Activated CD4-positive, alpha-beta T cell treated with anti-CD3 and anti-CD28 coated beads, Interleukin-2, amount 10 ng/mL, durations not matched to agents 7 days and 5 days (primary cell): ENCODE measurements around the gene SF3B1. TPM values are rescaled to one million over a fixed set of nuclear protein-coding genes. Genes with fewer than 3 reads are reported as not detected.
"Not testable (repeated sequence)": the region's sequence is repeated elsewhere in the genome, so short reads cannot be mapped to it uniquely, and the experiment has no call there.

Experiments used
- CTCF ChIA-PET: fragments of 350-600 bp; sonication (Branson Sonifier 250); formaldehyde crosslinking; loops from one replicate; lab custom pipeline; 2021; ENCODE audit warnings: antibody characterized with exemption; lab: Charles Lee
- POLR2A ChIA-PET: fragments of 350-600 bp; sonication (Branson Sonifier 250); formaldehyde crosslinking; loops from one replicate; lab custom pipeline; 2021; ENCODE audit warnings: antibody characterized with exemption; lab: Charles Lee
- DNase-seq: peaks from one replicate; pipeline ENCODE4 v3.0.0-alpha.2; 2020
- H3K27ac Mint-ChIP-seq: one replicate; pipeline ENCODE4 v1.8.0; 2021; ENCODE audit warnings: mild to moderate bottlenecking, moderate library complexity, mixed read lengths
- H3K27me3 Mint-ChIP-seq: one replicate; pipeline ENCODE4 v1.8.0; 2021; ENCODE audit warnings: mixed read lengths
- H3K36me3 Mint-ChIP-seq: one replicate; pipeline ENCODE4 v1.8.0; 2021; ENCODE audit warnings: low read depth, mixed read lengths
- H3K4me1 Mint-ChIP-seq: one replicate; pipeline ENCODE4 v1.8.0; 2021; ENCODE audit warnings: mixed read lengths
- H3K4me3 Mint-ChIP-seq: one replicate; pipeline ENCODE4 v1.8.0; 2021; ENCODE audit warnings: mild to moderate bottlenecking, moderate library complexity, mixed read lengths
- H3K9me3 Mint-ChIP-seq: one replicate; pipeline ENCODE4 v1.8.0; 2021; ENCODE audit warnings: mixed read lengths
- total RNA-seq, 2 experiments: library from RNA; stranded (reverse); gene quantifications; one replicate each; pipeline ENCODE4 v1.2.3, GENCODE V29; 2021

The SF3B1 gene
- 100 to 1,000 TPM; 334 to 347 TPM for total RNA-seq

- POLR2A ChIA-PET = interaction anchor here (0.8 kb wide), 1 partner anchor 18 kb away, joined by 6 read pairs; no protein-coding TSS in a partner anchor
- peak; percentile 99 for DNase-seq
- peak within 1 kb of the TSS; percentile 89 for H3K4me3 Mint-ChIP-seq
- H3K27me3 Mint-ChIP-seq = no peaks in the 10 kb centered on the region
- no peaks in the 10 kb centered on the region for H3K9me3 Mint-ChIP-seq
- H3K4me1 Mint-ChIP-seq = peaks cover 49% of the 10 kb centered on the region
- CTCF ChIA-PET = interaction anchor here (0.7 to 4.7 kb wide), 4 partner anchors 8 to 344 kb away, joined by 3 to 23 read pairs (median 4); no protein-coding TSS in a partner anchor
- H3K27ac Mint-ChIP-seq = peak within 1 kb of the TSS; percentile 100
- H3K36me3 Mint-ChIP-seq = peaks cover 33% of the 10 kb centered on the region
Observed at GRCh38 chr2:197434541-197435513, at the start of gene SF3B1. Gene SF3B1 (minus strand): TSS chr2:197435028. CDS start chr2:197434999, 29 bp downstream.

GRCh38 chr2:197484248-197484647 lies 49.4 kb upstream of the SF3B1 start:
- ChIA-PET POLR2A (interaction anchor here (1.1 kb wide), 1 partner anchor 15 kb away, joined by 3 read pairs; the partner anchor contains the start of genes HSPD1 and HSPE1), CTCF (interaction anchor here (0.9 to 1.9 kb wide), 3 partner anchors 12 to 31 kb away, joined by 3 to 6 read pairs (median 4); no protein-coding TSS in a partner anchor)
- not testable (repeated sequence) for DNase-seq, H3K4me1 Mint-ChIP-seq, H3K4me3 Mint-ChIP-seq, H3K27me3 Mint-ChIP-seq, H3K27ac Mint-ChIP-seq
- Mint-ChIP-seq H3K36me3 (peaks cover 76% of the 10 kb centered on the region), H3K9me3 (peaks cover 12% of the 10 kb centered on the region)

- ChIA-PET POLR2A (interaction anchor here (0.6 kb wide), 1 partner anchor 10 kb away, joined by 3 read pairs; no protein-coding TSS in a partner anchor), CTCF (interaction anchor here (0.7 kb wide), 2 partner anchors 9 to 1030 kb away, joined by 3 read pairs; no protein-coding TSS in a partner anchor)
- DNase-seq = no peak
- H3K27me3 Mint-ChIP-seq = no peaks in the 10 kb centered on the region
- peak overlapping the region; percentile 55 for H3K27ac Mint-ChIP-seq
- peaks cover 4% of the 10 kb centered on the region for H3K4me1 Mint-ChIP-seq
- peaks cover 64% of the 10 kb centered on the region for H3K36me3 Mint-ChIP-seq
- H3K4me3 Mint-ChIP-seq = no peak overlapping the region
- H3K9me3 Mint-ChIP-seq = peaks cover 9% of the 10 kb centered on the region
Observed at GRCh38 chr2:197480165-197481036, 45.6 kb upstream of the SF3B1 start.

- Mint-ChIP-seq H3K36me3 (peaks cover 62% of the 10 kb centered on the region), H3K4me3 (no peak overlapping the region), H3K27ac (peak overlapping the region; percentile 25), H3K4me1 (peaks cover 4% of the 10 kb centered on the region), H3K9me3 (no peaks in the 10 kb centered on the region), H3K27me3 (no peaks in the 10 kb centered on the region)
- DNase-seq = no peak
- CTCF ChIA-PET = interaction anchor here (1.2 kb wide), 1 partner anchor 9 kb away, joined by 4 read pairs; no protein-coding TSS in a partner anchor
- POLR2A ChIA-PET = no interaction called here
Observed at GRCh38 chr2:197477797-197478196, 43.0 kb upstream of the SF3B1 start.

- Mint-ChIP-seq H3K4me1 (peaks cover 3% of the 10 kb centered on the region), H3K4me3 (no peak overlapping the region), H3K36me3 (peaks cover 52% of the 10 kb centered on the region), H3K27me3 (no peaks in the 10 kb centered on the region), H3K27ac (no peak overlapping the region), H3K9me3 (no peaks in the 10 kb centered on the region)
- no peak for DNase-seq
- CTCF ChIA-PET = interaction anchor here (0.7 to 1.7 kb wide), 2 partner anchors 26 to 82 kb away, joined by 3 to 4 read pairs; no protein-coding TSS in a partner anchor
- POLR2A ChIA-PET = interaction anchor here (0.6 to 0.7 kb wide), 2 partner anchors 17 to 301 kb away, joined by 3 to 5 read pairs; no protein-coding TSS in a partner anchor
Observed at GRCh38 chr2:197472166-197472565, 37.3 kb upstream of the SF3B1 start.

- POLR2A ChIA-PET = interaction anchor here (0.6 kb wide), 1 partner anchor 413 kb away, joined by 5 read pairs; no protein-coding TSS in a partner anchor
Observed at GRCh38 chr2:197464175-197464574, 29.3 kb upstream of the SF3B1 start.

GRCh38 chr2:197461057-197461456 lies 26.2 kb upstream of the SF3B1 start:
- Mint-ChIP-seq H3K27me3 (no peaks in the 10 kb centered on the region), H3K27ac (no peak overlapping the region), H3K4me1 (peaks cover 17% of the 10 kb centered on the region), H3K36me3 (peaks cover 31% of the 10 kb centered on the region), H3K9me3 (no peaks in the 10 kb centered on the region), H3K4me3 (no peak overlapping the region)
- ChIA-PET POLR2A (interaction anchor here (1.0 kb wide), 1 partner anchor 10 kb away, joined by 3 read pairs; no protein-coding TSS in a partner anchor), CTCF (interaction anchor here (0.6 to 1.1 kb wide), 2 partner anchors 15 to 39 kb away, joined by 3 read pairs; partner anchors contain the start of genes HSPD1 and HSPE1)
- no peak for DNase-seq

More at GRCh38 chr2:197464175-197464574, 29.3 kb upstream of the SF3B1 start:
- Mint-ChIP-seq H3K27me3 (no peaks in the 10 kb centered on the region), H3K27ac (no peak overlapping the region), H3K4me1 (peaks cover 4% of the 10 kb centered on the region), H3K36me3 (peaks cover 40% of the 10 kb centered on the region), H3K4me3 (no peak overlapping the region), H3K9me3 (no peaks in the 10 kb centered on the region)
- CTCF ChIA-PET = no interaction called here
- no peak for DNase-seq

GRCh38 chr2:197460649-197461048 lies 25.8 kb upstream of the SF3B1 start:
- no peak for DNase-seq
- POLR2A ChIA-PET = interaction anchor here (1.0 kb wide), 1 partner anchor 11 kb away, joined by 3 read pairs; no protein-coding TSS in a partner anchor
- Mint-ChIP-seq H3K36me3 (peaks cover 32% of the 10 kb centered on the region), H3K4me3 (no peak overlapping the region), H3K27ac (no peak overlapping the region), H3K4me1 (peaks cover 21% of the 10 kb centered on the region), H3K27me3 (no peaks in the 10 kb centered on the region), H3K9me3 (no peaks in the 10 kb centered on the region)
- CTCF ChIA-PET = interaction anchor here (0.6 to 1.1 kb wide), 2 partner anchors 15 to 39 kb away, joined by 3 read pairs; partner anchors contain the start of genes HSPD1 and HSPE1

GRCh38 chr2:197455428-197455827 lies 20.6 kb upstream of the SF3B1 start:
- Mint-ChIP-seq H3K4me1 (peaks cover 47% of the 10 kb centered on the region), H3K27me3 (no peaks in the 10 kb centered on the region), H3K9me3 (no peaks in the 10 kb centered on the region), H3K4me3 (peak overlapping the region; percentile 30), H3K36me3 (peaks cover 19% of the 10 kb centered on the region), H3K27ac (peak overlapping the region; percentile 26)
- ChIA-PET CTCF (interaction anchor here (0.8 to 1.0 kb wide), 2 partner anchors 14 to 22 kb away, joined by 3 read pairs; no protein-coding TSS in a partner anchor), POLR2A (interaction anchor here (0.7 kb wide), 1 partner anchor 16 kb away, joined by 3 read pairs; no protein-coding TSS in a partner anchor)
- no peak for DNase-seq

GRCh38 chr2:197454923-197455322 lies 20.1 kb upstream of the SF3B1 start:
- peaks cover 47% of the 10 kb centered on the region for H3K4me1 Mint-ChIP-seq
- POLR2A ChIA-PET = no interaction called here
- no peaks in the 10 kb centered on the region for H3K9me3 Mint-ChIP-seq
- DNase-seq = no peak
- H3K4me3 Mint-ChIP-seq = peak overlapping the region; percentile 86
- CTCF ChIA-PET = interaction anchor here (0.8 to 1.2 kb wide), 3 partner anchors 15 to 22 kb away, joined by 3 read pairs; no protein-coding TSS in a partner anchor
- peak overlapping the region; percentile 99 for H3K27ac Mint-ChIP-seq
- H3K36me3 Mint-ChIP-seq = peaks cover 18% of the 10 kb centered on the region
- H3K27me3 Mint-ChIP-seq = no peaks in the 10 kb centered on the region

- CTCF ChIA-PET = interaction anchor here (1.1 to 1.5 kb wide), 4 partner anchors 13 to 47 kb away, joined by 3 to 5 read pairs (median 4); partner anchors contain the start of genes HSPD1 and HSPE1
- Mint-ChIP-seq H3K4me3 (peak overlapping the region; percentile 86), H3K9me3 (no peaks in the 10 kb centered on the region), H3K27me3 (no peaks in the 10 kb centered on the region), H3K36me3 (peaks cover 12% of the 10 kb centered on the region), H3K4me1 (peaks cover 43% of the 10 kb centered on the region), H3K27ac (peak overlapping the region; percentile 99)
- DNase-seq = no peak
- POLR2A ChIA-PET = no interaction called here
Observed at GRCh38 chr2:197453914-197454398, 19.1 kb upstream of the SF3B1 start.
